ENCODE data around the gene GAGE12D. TPM values are rescaled to one million over a fixed set of nuclear protein-coding genes. Genes with fewer than 3 reads are reported as not detected.

GAGE12D gene
- total RNA-seq, 2 experiments from 2014 or later, result not detected

Other genes starting within 250 kb of the GAGE12D start
- not detected for gene GAGE10, start 238.1 kb upstream of the GAGE12D start, total RNA-seq
- not detected for gene GAGE12J, start 219.7 kb upstream of the GAGE12D start, total RNA-seq
- not detected for gene GAGE13, start 210.2 kb upstream of the GAGE12D start, total RNA-seq
- gene GAGE12C, start 9.6 kb upstream of the GAGE12D start, total RNA-seq, result not detected
- gene GAGE12E, start 9.6 kb downstream of the GAGE12D start, total RNA-seq, result not detected
- gene GAGE12F, start 19.1 kb downstream of the GAGE12D start, total RNA-seq, result not detected
- gene GAGE12G, start 28.7 kb downstream of the GAGE12D start, total RNA-seq, result not detected
- not detected for gene GAGE12H, start 38.2 kb downstream of the GAGE12D start, total RNA-seq
- not detected for gene GAGE2A, start 47.8 kb downstream of the GAGE12D start, total RNA-seq
- gene GAGE1, start 57.3 kb downstream of the GAGE12D start, total RNA-seq, result not detected
- not detected for gene PAGE1, start 154.3 kb downstream of the GAGE12D start, total RNA-seq